H9 (cell line): ENCODE results near the gene CARD8. TPM values are rescaled to one million over a fixed set of nuclear protein-coding genes. Genes with fewer than 3 reads are reported as not detected.
"Not testable (repeated sequence)": the region's sequence is repeated elsewhere in the genome, so short reads cannot be mapped to it uniquely, and the experiment has no call there.

ENCODE experiments used
- DNase-seq: peaks from one replicate; pipeline ENCODE4 v3.0.0-alpha.2; 2017
- H2AFZ ChIP-seq: one replicate; pipeline ENCODE4 v1.6.1; 2013; ENCODE audit warnings: mild to moderate bottlenecking, low read length, control low read depth, moderate library complexity
- H2AK5ac ChIP-seq: 2 replicates; pipeline ENCODE4 v1.6.1; 2013; ENCODE audit warnings: low read length, control low read depth, mixed read lengths; ENCODE audit not compliant: insufficient read length
- H2BK120ac ChIP-seq: one replicate; pipeline ENCODE4 v1.6.1; 2013; ENCODE audit warnings: low read depth, mild to moderate bottlenecking, low read length, control low read depth, inconsistent platforms; ENCODE audit not compliant: poor library complexity, severe bottlenecking
- H2BK12ac ChIP-seq: 2 replicates; pipeline ENCODE4 v1.6.1; 2013; ENCODE audit warnings: low read length, control low read depth, mixed read lengths, low read depth; ENCODE audit not compliant: insufficient read length
- H2BK15ac ChIP-seq: 2 replicates; pipeline ENCODE4 v1.6.1; 2013; ENCODE audit warnings: low read depth, low read length, control low read depth
- H2BK20ac ChIP-seq: one replicate; pipeline ENCODE4 v1.6.1; 2013; ENCODE audit warnings: low read depth, mild to moderate bottlenecking, low read length, control low read depth, inconsistent platforms; ENCODE audit not compliant: poor library complexity, severe bottlenecking
- H2BK5ac ChIP-seq: 2 replicates; pipeline ENCODE4 v1.6.1; 2013; ENCODE audit warnings: low read length, control low read depth, mixed read lengths; ENCODE audit not compliant: insufficient read length
- H3K14ac ChIP-seq: 2 replicates; pipeline ENCODE4 v1.6.1; 2013; ENCODE audit warnings: low read length, control low read depth; ENCODE audit not compliant: insufficient read depth
- H3K18ac ChIP-seq: 2 replicates; pipeline ENCODE4 v1.6.1; 2013; ENCODE audit warnings: low read depth, mild to moderate bottlenecking, mixed read lengths, low read length, control low read depth; ENCODE audit not compliant: insufficient read length
- H3K23ac ChIP-seq: 2 replicates; pipeline ENCODE4 v1.6.1; 2013; ENCODE audit warnings: low read length, control low read depth, mixed read lengths, low read depth; ENCODE audit not compliant: insufficient read length
- H3K23me2 ChIP-seq: 2 replicates; pipeline ENCODE4 v1.6.1; 2013; ENCODE audit warnings: low read depth, mild to moderate bottlenecking, mixed read lengths, low read length, control low read depth; ENCODE audit not compliant: insufficient read length, poor library complexity, severe bottlenecking
- H3K27ac ChIP-seq: 2 replicates; pipeline ENCODE4 v1.5.1; 2013; ENCODE audit warnings: low read length, control low read depth, mixed read lengths, low read depth; ENCODE audit not compliant: insufficient read length
- H3K27me3 ChIP-seq: 2 replicates; pipeline ENCODE4 v1.6.1; 2013; ENCODE audit warnings: low read length, control low read depth, inconsistent platforms; ENCODE audit not compliant: insufficient read depth
- H3K4ac ChIP-seq: 2 replicates; pipeline ENCODE4 v1.6.1; 2013; ENCODE audit warnings: low read depth, mild to moderate bottlenecking, control low read depth, inconsistent platforms, low read length, moderate library complexity
- H3K4me1 ChIP-seq: 2 replicates; pipeline ENCODE4 v1.6.1; 2013; ENCODE audit warnings: low read length, control low read depth, inconsistent platforms; ENCODE audit not compliant: insufficient read depth
- H3K4me2 ChIP-seq: 2 replicates; pipeline ENCODE4 v1.6.1; 2013; ENCODE audit warnings: low read length, control low read depth, mixed read lengths; ENCODE audit not compliant: insufficient read length, insufficient read depth
- H3K56ac ChIP-seq: 2 replicates; pipeline ENCODE4 v1.6.1; 2013; ENCODE audit warnings: low read depth, mild to moderate bottlenecking, mixed read lengths, low read length, control low read depth; ENCODE audit not compliant: insufficient read length
- H3K79me1 ChIP-seq: 2 replicates; pipeline ENCODE4 v1.6.1; 2013; ENCODE audit warnings: low read depth, mild to moderate bottlenecking, moderate library complexity, low read length, control low read depth, inconsistent platforms; ENCODE audit not compliant: insufficient read depth, poor library complexity, severe bottlenecking
- H3K79me2 ChIP-seq: 2 replicates; pipeline ENCODE4 v1.6.1; 2013; ENCODE audit warnings: low read length, control low read depth, inconsistent platforms; ENCODE audit not compliant: insufficient read depth
- H3K9ac ChIP-seq: 2 replicates; pipeline ENCODE4 v1.6.1; 2013; ENCODE audit warnings: low read length, control low read depth, mixed read lengths; ENCODE audit not compliant: insufficient read length; ENCODE audit errors: extremely low read depth
- H3K9me3 ChIP-seq: one replicate; pipeline ENCODE4 v1.6.1; 2013; ENCODE audit warnings: low read depth, low read length, inconsistent platforms; ENCODE audit not compliant: control insufficient read depth
- H3T11ph ChIP-seq: one replicate; pipeline ENCODE4 v1.6.1; 2013; ENCODE audit warnings: mild to moderate bottlenecking, low read length, control low read depth, inconsistent platforms
- H4K20me1 ChIP-seq: one replicate; pipeline ENCODE4 v1.6.1; 2013; ENCODE audit not compliant: control insufficient read depth, insufficient read length, insufficient read depth
- H4K5ac ChIP-seq: 2 replicates; pipeline ENCODE4 v1.6.1; 2013; ENCODE audit warnings: low read depth, mild to moderate bottlenecking, mixed read lengths, low read length, control low read depth; ENCODE audit not compliant: insufficient read length
- H4K8ac ChIP-seq: replicated peaks from 2 replicates; pipeline ENCODE4 v1.6.1; 2013; ENCODE audit warnings: low read length, control low read depth, mixed read lengths, low read depth; ENCODE audit not compliant: insufficient read length
- H4K91ac ChIP-seq: 2 replicates; pipeline ENCODE4 v1.6.1; 2013; ENCODE audit warnings: low read depth, mild to moderate bottlenecking, moderate library complexity, mixed read lengths, low read length, control low read depth; ENCODE audit not compliant: insufficient read length
- H3K27ac Mint-ChIP-seq, 3 experiments: 2 replicates in 2 of 3; 3 replicates in 1 of 3; pipeline ENCODE4 v1.8.0; 2020 to 2021; ENCODE audit warnings: mixed read lengths in 3 of 3, mild to moderate bottlenecking in 1 of 3, moderate library complexity in 1 of 3
- H3K27me3 Mint-ChIP-seq: 2 replicates; pipeline ENCODE4 v1.8.0; 2021; ENCODE audit warnings: low read depth, mild to moderate bottlenecking, moderate library complexity, mixed read lengths
- H3K36me3 Mint-ChIP-seq, 3 experiments: 2 replicates in 2 of 3; 3 replicates in 1 of 3; pipeline ENCODE4 v1.8.0; 2020 to 2021; ENCODE audit warnings: low read depth in 3 of 3, mixed read lengths in 3 of 3; ENCODE audit not compliant: insufficient read depth in 1 of 3
- H3K4me1 Mint-ChIP-seq, 2 experiments: 2 replicates each; pipeline ENCODE4 v1.8.0; 2020; ENCODE audit warnings: mixed read lengths in 2 of 2
- H3K4me3 Mint-ChIP-seq, 2 experiments: 2 replicates in 1 of 2; 3 replicates in 1 of 2; pipeline ENCODE4 v1.8.0; 2020 to 2021; ENCODE audit warnings: mild to moderate bottlenecking in 2 of 2, mixed read lengths in 2 of 2, moderate library complexity in 1 of 2
- H3K9me3 Mint-ChIP-seq, 2 experiments: 2 replicates in 1 of 2; 3 replicates in 1 of 2; pipeline ENCODE4 v1.8.0; 2020; ENCODE audit warnings: mild to moderate bottlenecking in 2 of 2, mixed read lengths in 2 of 2, moderate library complexity in 1 of 2
- WGBS: extraction: QIAGEN DNeasy Blood & Tissue Kit; methylation state at CpG from one replicate; pipeline ENCODE4 v1.1.7; 2013; ENCODE audit warnings: missing lambda C conversion rate, low lambda C conversion rate, mixed read lengths; ENCODE audit not compliant: insufficient read length; ENCODE audit errors: extremely low coverage; 5-methylcytosine and 5-hydroxymethylcytosine counted together
- total RNA-seq: library from RNA; stranded (reverse); gene quantifications from 2 replicates; pipeline ENCODE4 v1.2.1, GENCODE V29; 2021

The CARD8 gene
- total RNA-seq, 1 experiment from 2014 or later: 21.0 TPM

- H3K4me1 Mint-ChIP-seq, H4K91ac ChIP-seq, H3K9ac ChIP-seq, H2AK5ac ChIP-seq, H3K27ac ChIP-seq, H4K8ac ChIP-seq, H3K23ac ChIP-seq, H3K79me2 ChIP-seq, H3K9me3 Mint-ChIP-seq, DNase-seq, H3K18ac ChIP-seq, H2BK20ac ChIP-seq, H2BK5ac ChIP-seq, H4K20me1 ChIP-seq, H3K27me3 Mint-ChIP-seq, H2BK15ac ChIP-seq, H3K4me1 ChIP-seq, H3K4me3 Mint-ChIP-seq, H3K27ac Mint-ChIP-seq, H3K36me3 Mint-ChIP-seq, H3K27me3 ChIP-seq, H2BK12ac ChIP-seq, H3K9me3 ChIP-seq, H3K56ac ChIP-seq, H2BK120ac ChIP-seq, H2AFZ ChIP-seq, H3K4me2 ChIP-seq, H3K14ac ChIP-seq, H3K23me2 ChIP-seq, H4K5ac ChIP-seq, H3K4ac ChIP-seq, H3T11ph ChIP-seq, H3K79me1 ChIP-seq: not testable (repeated sequence)
- WGBS: no CpG with 5 or more reads among the region's 4 CpGs
These were observed 3.3 kb upstream of the CARD8 start for GRCh38 chr19:48258992-48259391.
